SJSA1 (cell line): ENCODE data around the gene AVPI1. TPM values are rescaled to one million over a fixed set of nuclear protein-coding genes. Genes with fewer than 3 reads are reported as not detected.

ENCODE experiments used
- DNase-seq, 2 experiments: peaks; one replicate each; pipeline ENCODE4 v3.0.0-alpha.2; 2015 to 2020; ENCODE audit warnings: low spot score in 2 of 2, low read depth in 1 of 2
- H3K27ac ChIP-seq: fragments of 250-450 bp; sonication (Bioruptor Pico); 2 replicates; pipeline ENCODE4 v1.5.1; 2020; ENCODE audit warnings: mild to moderate bottlenecking, moderate library complexity
- H3K27me3 ChIP-seq: fragments of 250-450 bp; sonication (Bioruptor Pico); replicated peaks from 2 replicates; pipeline ENCODE4 v1.5.1; 2020; ENCODE audit warnings: mild to moderate bottlenecking, moderate library complexity
- H3K36me3 ChIP-seq: fragments of 250-450 bp; sonication (Bioruptor Pico); 2 replicates; pipeline ENCODE4 v1.5.1; 2020; ENCODE audit warnings: mild to moderate bottlenecking
- H3K4me1 ChIP-seq: fragments of 250-450 bp; sonication (Bioruptor Pico); replicated peaks from 2 replicates; pipeline ENCODE4 v1.6.1; 2021; ENCODE audit warnings: mild to moderate bottlenecking
- H3K4me3 ChIP-seq: fragments of 250-450 bp; sonication (Bioruptor Pico); 2 replicates; pipeline ENCODE4 v1.5.1; 2020; ENCODE audit warnings: mild to moderate bottlenecking
- H3K9me3 ChIP-seq: fragments of 250-450 bp; sonication (Bioruptor Pico); replicated peaks from 2 replicates; pipeline ENCODE4 v1.5.1; 2020; ENCODE audit warnings: mild to moderate bottlenecking
- total RNA-seq: library from RNA; depleted of rRNA; stranded (reverse); fragments of >200 nt; shearing (Covaris generic); gene quantifications from 2 replicates; pipeline ENCODE4 v1.2.3, GENCODE V29; 2014

The AVPI1 gene
- total RNA-seq, 1 experiment from 2014 or later = 8.6 TPM

GRCh38 chr10:97718178-97718577 is 31.1 kb upstream of the AVPI1 start:
- Histone ChIP-seq H3K4me1 (peaks cover 20% of the 10 kb centered on the region), H3K36me3 (peaks cover 49% of the 10 kb centered on the region), H3K27me3 (no peaks in the 10 kb centered on the region), H3K4me3 (no peak overlapping the region), H3K9me3 (no peaks in the 10 kb centered on the region; the same call in 1 of the 2 replicates), H3K27ac (no peak overlapping the region)
- DNase-seq = no peak

- DNase-seq = no peak
- Histone ChIP-seq H3K9me3 (no peaks in the 10 kb centered on the region; the same call in 1 of the 2 replicates), H3K4me1 (peaks cover 25% of the 10 kb centered on the region), H3K27ac (no peak overlapping the region), H3K36me3 (peaks cover 49% of the 10 kb centered on the region), H3K27me3 (no peaks in the 10 kb centered on the region), H3K4me3 (no peak overlapping the region)
Observed at GRCh38 chr10:97717627-97718026, 30.6 kb upstream of the AVPI1 start.

GRCh38 chr10:97715259-97715874 is 28.3 kb upstream of the AVPI1 start:
- Histone ChIP-seq H3K27me3 (no peaks in the 10 kb centered on the region), H3K4me3 (peak overlapping the region; percentile 86), H3K27ac (no peak overlapping the region), H3K36me3 (peaks cover 49% of the 10 kb centered on the region), H3K9me3 (no peaks in the 10 kb centered on the region; the same call in 1 of the 2 replicates), H3K4me1 (peaks cover 25% of the 10 kb centered on the region)
- no peak for DNase-seq

- H3K27ac ChIP-seq = peak overlapping the region; percentile 83
- H3K9me3 ChIP-seq = no peaks in the 10 kb centered on the region; the same call in 1 of the 2 replicates
- H3K27me3 ChIP-seq = no peaks in the 10 kb centered on the region
- peaks cover 49% of the 10 kb centered on the region for H3K36me3 ChIP-seq
- peak; percentile 77 for DNase-seq
- H3K4me1 ChIP-seq = peaks cover 31% of the 10 kb centered on the region
- peak overlapping the region; percentile 86 for H3K4me3 ChIP-seq
Observed at GRCh38 chr10:97714401-97715258, 27.6 kb upstream of the AVPI1 start.

GRCh38 chr10:97713826-97714400 is 26.9 kb upstream of the AVPI1 start:
- H3K4me1 ChIP-seq = peaks cover 38% of the 10 kb centered on the region
- H3K27ac ChIP-seq = peak overlapping the region; percentile 83
- DNase-seq = peak; percentile 76 to 85

GRCh38 chr10:97713339-97713825 is 26.3 kb upstream of the AVPI1 start, which contains the start of gene MARVELD1:
Gene MARVELD1, plus strand, starts transcription at chr10:97713730. Its CDS starts 147 bp downstream, at chr10:97713877.
- peak; percentile 63 to 88 for DNase-seq
- peak within 1 kb of the TSS; percentile 83 for H3K27ac ChIP-seq
- peak within 1 kb of the TSS; percentile 86 for H3K4me3 ChIP-seq
- H3K36me3 ChIP-seq = peaks cover 39% of the 10 kb centered on the region
- no peaks in the 10 kb centered on the region for H3K27me3 ChIP-seq
- H3K4me1 ChIP-seq = peaks cover 39% of the 10 kb centered on the region
- no peaks in the 10 kb centered on the region; the same call in 1 of the 2 replicates for H3K9me3 ChIP-seq

More at GRCh38 chr10:97713826-97714400, 26.9 kb upstream of the AVPI1 start:
- peak overlapping the region; percentile 86 for H3K4me3 ChIP-seq
- peaks cover 44% of the 10 kb centered on the region for H3K36me3 ChIP-seq
- H3K9me3 ChIP-seq = no peaks in the 10 kb centered on the region; the same call in 1 of the 2 replicates
- no peaks in the 10 kb centered on the region for H3K27me3 ChIP-seq

DNA sequence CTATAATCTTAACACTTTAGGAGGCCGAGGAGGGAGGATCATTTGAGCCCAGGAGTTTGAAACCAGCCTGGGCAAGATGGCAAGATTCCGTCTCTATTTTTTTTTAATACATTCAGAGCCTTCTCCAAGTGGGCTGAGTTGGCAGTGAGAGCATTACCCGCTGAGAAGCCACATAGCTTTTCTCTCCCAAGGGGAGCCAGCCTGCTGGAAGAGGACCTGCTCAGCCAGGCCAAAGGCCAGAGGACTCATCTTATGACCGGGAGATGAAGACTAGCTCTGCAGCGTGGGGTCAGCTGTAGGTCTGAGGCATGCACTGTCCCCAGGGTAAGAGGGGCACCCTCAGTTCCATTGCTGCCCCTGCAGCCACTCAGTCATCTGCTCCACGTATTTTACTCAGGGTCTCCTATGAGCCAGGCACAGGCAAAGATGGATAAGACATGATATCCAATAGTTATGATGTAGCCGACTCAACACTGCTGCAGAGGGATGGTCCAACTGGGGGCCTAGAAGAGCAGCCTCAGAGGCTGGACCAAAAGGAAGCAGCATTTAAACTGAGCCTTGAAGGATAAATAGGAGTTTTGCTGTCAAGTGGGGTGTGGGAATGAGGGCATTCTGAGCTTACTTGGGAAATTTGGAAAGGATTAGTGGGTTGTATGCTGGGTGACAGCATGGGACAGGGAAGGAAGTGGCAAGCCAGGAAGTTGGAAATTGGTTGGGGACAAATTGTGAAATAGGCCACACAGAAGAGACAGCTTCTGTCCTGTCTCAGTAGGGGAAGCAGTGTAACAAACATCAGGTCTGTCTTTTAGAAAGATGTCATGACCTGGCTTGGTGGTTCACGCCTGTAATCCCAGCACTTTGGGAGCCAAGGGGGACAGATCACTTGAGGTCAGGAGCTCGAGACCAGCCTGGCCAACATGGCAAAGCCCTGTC is 24.9 kb upstream of the AVPI1 start:
- H3K9me3 ChIP-seq = no peaks in the 10 kb centered on the region; the same call in 1 of the 2 replicates
- H3K27me3 ChIP-seq = no peaks in the 10 kb centered on the region
- H3K27ac ChIP-seq = no peak overlapping the region
- H3K36me3 ChIP-seq = peaks cover 24% of the 10 kb centered on the region
- H3K4me1 ChIP-seq = peaks cover 39% of the 10 kb centered on the region
- no peak overlapping the region for H3K4me3 ChIP-seq
- DNase-seq = no peak

DNA sequence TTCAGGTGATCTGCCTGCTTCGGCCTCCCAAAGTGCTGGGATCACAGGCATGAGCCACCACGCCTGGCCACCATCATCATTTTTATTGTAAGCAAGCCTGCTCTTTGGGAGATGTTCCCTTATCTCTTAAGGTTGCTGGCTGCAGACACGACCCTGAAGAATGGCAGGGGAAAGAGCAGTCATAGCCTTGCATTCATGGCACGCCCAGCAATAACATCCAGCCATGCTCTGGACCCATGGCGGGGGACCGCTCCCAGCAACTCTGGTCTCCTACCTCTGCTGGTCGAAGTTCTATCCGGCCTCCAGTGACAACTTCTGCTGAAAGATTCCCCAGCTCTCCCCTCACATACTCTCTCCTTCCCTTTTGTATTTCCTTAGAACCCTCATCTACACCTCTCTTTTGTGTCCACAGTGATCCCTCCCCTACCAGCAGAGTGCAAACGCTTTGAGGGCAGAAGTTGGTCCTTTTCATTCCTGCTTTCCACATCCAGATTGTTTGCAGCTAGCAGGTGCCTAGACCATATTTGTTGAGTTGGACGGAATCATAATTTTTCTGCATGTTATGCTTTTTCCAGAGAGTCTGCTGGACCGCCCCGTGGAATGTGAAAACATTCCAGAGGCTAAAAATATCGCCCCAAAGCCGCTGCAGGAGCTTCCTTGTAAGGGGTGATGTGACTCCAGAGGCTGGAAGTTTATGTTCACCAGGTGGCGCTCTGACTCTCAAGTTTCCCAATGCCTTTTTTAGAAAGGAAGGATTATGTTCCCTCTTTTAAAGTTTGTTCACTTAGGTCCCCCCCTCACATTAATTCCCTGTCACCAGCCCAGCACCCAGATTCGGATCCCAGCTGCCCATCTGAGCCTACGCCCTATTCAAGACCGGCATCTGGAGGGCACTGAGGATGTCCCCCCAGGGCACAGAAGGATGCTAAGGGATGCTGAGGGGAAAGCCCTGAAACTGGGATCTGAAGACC is 22.2 kb upstream of the AVPI1 start:
- Histone ChIP-seq H3K27ac (no peak overlapping the region), H3K9me3 (no peaks in the 10 kb centered on the region; the same call in 1 of the 2 replicates), H3K4me1 (peaks cover 21% of the 10 kb centered on the region), H3K36me3 (peaks cover 5% of the 10 kb centered on the region; the same call in 1 of the 2 replicates), H3K4me3 (no peak overlapping the region), H3K27me3 (no peaks in the 10 kb centered on the region)
- peak; percentile 65 to 73 for DNase-seq

DNA sequence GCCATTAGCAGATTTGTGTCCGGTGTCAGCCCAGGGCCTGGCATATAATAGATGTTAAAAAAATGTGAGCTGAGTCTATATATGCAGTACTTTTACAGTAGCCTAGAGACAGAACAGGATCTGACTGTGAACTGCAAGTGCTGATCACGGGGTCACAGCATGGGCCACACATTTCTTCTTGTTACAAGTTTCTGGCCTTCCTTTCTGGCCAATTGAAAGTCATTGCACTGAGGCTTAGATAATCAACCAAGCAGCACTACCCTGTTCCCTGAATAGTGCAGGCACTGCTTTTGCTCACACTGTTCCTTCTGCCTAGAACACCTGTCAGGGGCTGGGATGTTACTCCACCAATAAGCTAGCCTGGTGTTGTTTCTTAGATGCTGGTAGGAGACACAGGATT is 21.1 kb upstream of the AVPI1 start:
- Histone ChIP-seq H3K4me3 (no peak overlapping the region), H3K27ac (no peak overlapping the region), H3K36me3 (no peaks in the 10 kb centered on the region), H3K9me3 (no peaks in the 10 kb centered on the region), H3K4me1 (peaks cover 19% of the 10 kb centered on the region), H3K27me3 (no peaks in the 10 kb centered on the region)
- no peak for DNase-seq

GRCh38 chr10:97707134-97707861 is 20.3 kb upstream of the AVPI1 start:
- Histone ChIP-seq H3K9me3 (no peaks in the 10 kb centered on the region), H3K36me3 (no peaks in the 10 kb centered on the region), H3K4me3 (no peak overlapping the region), H3K27ac (no peak overlapping the region), H3K27me3 (no peaks in the 10 kb centered on the region), H3K4me1 (peaks cover 14% of the 10 kb centered on the region)
- DNase-seq = no peak

- H3K4me3 ChIP-seq = no peak overlapping the region
- no peaks in the 10 kb centered on the region for H3K36me3 ChIP-seq
- no peaks in the 10 kb centered on the region; the same call in 1 of the 2 replicates for H3K27me3 ChIP-seq
- H3K4me1 ChIP-seq = peaks cover 14% of the 10 kb centered on the region
- H3K27ac ChIP-seq = no peak overlapping the region
- H3K9me3 ChIP-seq = no peaks in the 10 kb centered on the region
- DNase-seq = no peak
Observed at GRCh38 chr10:97705006-97705670, 18.1 kb upstream of the AVPI1 start.
